ENCODE results near the gene TOR4A.

The TOR4A gene

DNA sequence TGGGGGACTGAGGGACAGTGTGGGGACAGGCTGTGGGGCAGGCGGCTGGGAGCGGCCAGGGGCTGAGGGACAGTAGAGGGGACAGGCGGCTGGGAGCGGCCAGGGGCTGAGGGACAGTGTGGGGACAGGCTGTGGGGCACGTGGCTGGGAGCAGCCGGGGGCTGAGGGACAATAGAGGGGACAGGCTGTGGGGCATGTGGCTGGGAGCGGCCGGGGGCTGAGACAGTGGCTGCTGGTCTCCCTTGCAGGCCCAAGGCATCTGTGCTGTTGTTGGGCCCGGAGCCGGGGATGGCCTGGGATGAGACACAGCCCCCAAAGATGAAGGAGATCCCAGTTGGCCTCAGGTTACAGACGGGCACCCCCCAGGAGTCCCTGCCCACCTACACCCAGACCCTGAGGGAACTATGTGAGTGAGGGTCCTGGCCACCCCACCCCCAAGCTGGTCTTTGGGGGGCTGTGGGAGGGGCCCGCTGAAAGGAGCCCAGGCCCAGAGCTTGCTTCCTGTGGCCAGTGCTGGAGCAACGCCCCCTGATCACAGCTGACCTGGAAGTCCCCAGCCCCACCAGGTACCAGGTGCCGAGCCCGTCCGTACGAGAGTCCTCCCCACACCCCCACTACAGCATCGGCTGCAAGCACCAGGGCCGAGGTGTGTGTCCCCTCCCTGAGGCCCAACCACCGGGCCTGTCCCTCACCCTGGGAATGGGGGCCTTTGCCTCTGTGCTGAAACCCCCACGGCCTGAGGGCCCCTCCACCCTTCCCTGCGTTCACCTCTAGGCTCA is 25.8 kb upstream of the TOR4A start:
- TF ChIP-seq, protein P1, sequence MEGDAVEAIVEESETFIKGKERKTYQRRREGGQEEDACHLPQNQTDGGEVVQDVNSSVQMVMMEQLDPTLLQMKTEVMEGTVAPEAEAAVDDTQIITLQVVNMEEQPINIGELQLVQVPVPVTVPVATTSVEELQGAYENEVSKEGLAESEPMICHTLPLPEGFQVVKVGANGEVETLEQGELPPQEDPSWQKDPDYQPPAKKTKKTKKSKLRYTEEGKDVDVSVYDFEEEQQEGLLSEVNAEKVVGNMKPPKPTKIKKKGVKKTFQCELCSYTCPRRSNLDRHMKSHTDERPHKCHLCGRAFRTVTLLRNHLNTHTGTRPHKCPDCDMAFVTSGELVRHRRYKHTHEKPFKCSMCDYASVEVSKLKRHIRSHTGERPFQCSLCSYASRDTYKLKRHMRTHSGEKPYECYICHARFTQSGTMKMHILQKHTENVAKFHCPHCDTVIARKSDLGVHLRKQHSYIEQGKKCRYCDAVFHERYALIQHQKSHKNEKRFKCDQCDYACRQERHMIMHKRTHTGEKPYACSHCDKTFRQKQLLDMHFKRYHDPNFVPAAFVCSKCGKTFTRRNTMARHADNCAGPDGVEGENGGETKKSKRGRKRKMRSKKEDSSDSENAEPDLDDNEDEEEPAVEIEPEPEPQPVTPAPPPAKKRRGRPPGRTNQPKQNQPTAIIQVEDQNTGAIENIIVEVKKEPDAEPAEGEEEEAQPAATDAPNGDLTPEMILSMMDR (IDR thresholded peaks at IDR 0.05; ENCODE audit: low read depth, low read length): no peak
- H3K4me3 ChIP-seq (replicated peaks in 1 of 2; ENCODE audit: low read depth in 2 of 2, low read length in 2 of 2): no peak overlapping the region

DNA sequence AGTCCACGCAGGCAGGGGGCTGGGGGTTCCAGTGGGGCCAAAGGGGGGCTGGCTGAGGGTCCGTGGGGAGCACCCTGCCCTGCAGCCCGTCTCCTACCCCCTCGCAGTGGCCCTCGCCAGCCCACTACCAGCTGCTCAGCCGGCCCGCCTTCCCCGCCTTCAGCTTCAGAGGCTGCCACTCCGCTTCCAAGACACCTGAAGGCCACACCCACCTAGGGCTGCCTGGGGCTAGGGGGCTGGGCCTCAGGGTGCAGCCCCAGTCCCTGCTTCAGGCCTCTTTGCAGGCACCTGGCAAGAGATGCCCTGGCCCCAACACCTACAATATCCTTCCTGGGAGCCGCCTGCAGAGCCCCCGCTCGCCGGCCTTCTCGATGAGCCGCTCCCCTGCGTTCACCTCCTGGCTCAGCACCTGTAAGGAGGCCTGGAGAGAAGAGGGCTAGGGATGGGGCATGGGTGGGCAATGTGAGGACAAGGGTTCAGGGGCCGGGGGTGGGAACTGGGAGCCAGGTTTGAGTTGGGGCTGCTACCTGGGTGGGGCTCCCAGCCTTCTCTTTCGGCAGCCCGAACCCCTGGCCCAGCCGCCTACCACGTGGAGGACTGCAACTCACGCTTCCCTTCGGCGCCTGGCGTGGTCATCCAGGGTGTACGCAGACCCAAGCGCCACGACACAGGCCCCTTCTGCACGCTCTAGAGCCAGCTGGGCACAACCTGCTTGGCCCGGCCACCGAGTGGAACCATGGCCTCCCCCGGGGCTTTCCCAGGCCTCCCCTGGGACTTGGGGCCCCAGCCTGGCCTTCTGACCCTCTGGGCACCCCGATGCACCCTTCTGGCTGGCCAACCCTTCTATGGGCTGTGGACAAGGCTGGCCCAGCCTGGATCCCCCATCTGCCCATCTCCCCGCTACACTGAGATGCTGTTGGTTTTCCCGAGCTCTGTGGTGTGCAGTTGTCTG is 24.7 kb upstream of the TOR4A start:
- H3K4me3 ChIP-seq (replicated peaks in 1 of 2; ENCODE audit: low read depth in 2 of 2, low read length in 2 of 2): no peak overlapping the region
- no peak for DNase-seq (ENCODE audit: low read depth in 2 of 2)
- TF ChIP-seq, protein P1 (IDR thresholded peaks at IDR 0.05; ENCODE audit: low read depth, low read length): no peak

More for the DNA sequence above, 25.8 kb upstream of the TOR4A start:
- DNase-seq (ENCODE audit: low read depth in 2 of 2): no peak

DNA sequence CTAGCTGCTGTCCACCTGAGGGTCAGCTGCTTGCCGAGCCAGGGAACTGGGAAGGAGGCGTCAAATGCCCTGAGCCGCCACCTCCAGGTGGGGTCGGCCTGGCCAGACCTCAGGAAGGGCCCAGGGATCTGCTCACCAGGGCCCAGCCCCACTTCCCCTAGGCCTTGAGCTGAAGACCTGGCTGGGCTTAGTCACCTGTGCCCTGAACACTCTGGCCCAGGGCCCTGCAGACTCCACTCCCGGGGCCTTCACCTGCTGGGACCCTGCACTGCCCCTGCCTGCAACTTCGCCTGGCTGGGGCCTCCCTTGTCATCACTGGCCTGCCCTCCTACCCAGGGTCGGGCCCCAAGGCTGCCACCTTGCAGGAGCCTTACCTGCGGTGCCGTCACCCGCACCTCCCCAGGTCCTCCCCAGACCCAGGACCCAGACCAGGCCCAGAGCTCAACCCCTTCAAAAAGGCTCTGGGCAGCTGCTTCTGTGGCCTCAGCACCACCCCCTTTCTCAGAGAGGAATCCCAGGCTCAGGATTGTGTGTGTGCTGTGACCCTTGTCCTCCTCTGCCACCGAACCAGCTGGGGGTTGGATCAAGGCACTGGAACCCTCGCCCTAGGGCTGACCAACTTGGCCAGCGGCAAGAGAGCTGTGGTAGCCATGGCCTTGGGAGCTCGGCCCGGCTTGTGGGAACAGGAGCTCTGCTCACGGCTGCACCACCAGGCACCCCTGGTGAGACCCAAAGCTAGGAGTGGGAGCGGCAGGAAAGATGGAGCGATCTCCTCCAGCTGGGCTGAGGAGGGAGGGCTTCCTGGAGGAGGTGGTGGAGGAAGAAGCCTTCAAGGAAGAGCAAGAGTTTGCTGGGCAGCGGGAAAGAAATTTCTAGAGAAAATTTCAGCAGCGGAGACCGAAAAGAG is 23.6 kb upstream of the TOR4A start:
- H3K4me3 ChIP-seq (replicated peaks in 1 of 2; ENCODE audit: low read depth in 2 of 2, low read length in 2 of 2): peak overlapping the region; percentile 70 to 76
- TF ChIP-seq, protein P1 (IDR thresholded peaks at IDR 0.05; ENCODE audit: low read depth, low read length): no peak
- DNase-seq (ENCODE audit: low read depth in 2 of 2): peak in 1 of 2 donors; percentile 22

DNA sequence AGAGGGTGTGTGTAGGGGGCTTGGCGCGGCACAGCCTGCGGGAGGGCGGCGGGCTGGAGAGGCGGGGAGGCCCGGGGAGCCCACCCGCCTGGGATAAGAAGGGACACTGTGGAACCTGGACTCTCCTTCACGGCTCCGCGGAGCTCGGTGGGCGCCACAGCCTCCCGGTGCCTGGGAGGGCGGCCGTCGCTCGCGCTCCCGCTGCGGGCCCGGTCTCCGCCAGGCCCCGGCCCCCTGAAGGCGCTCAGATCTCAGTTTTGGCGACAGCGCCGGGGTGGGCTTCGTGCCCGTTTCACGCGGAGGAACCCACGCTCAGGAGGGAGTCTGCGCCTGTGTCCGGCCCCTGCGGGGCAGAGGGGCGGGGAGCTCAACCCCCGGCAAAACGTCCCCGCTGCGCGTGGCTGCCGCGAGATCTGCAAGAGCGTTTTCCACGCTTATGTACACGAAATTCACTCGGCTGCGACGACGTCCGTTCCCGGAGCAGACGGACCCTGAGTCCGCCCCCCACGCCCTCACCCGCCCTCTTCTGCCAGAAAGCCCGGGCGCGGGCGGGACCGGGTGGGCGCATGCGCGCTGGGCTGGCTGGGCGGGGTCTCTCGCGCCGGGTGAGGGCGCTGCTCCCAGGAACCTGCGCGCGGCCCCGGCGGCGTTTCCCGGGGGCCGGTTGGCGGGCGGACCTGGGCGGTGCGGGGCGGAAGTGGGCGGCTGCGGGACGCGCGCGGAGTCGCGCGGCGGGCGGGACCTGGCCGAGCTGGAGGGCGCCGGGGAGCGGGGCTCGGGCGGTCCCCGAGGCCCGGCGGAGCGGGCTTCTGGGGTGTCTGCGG is 22.7 kb upstream of the TOR4A start, which contains the start of gene NELFB:
Gene NELFB (plus strand): TSS at position 704 of the 824 bp plus-strand sequence.
- peak within 1 kb of the TSS; percentile 87 to 92 for H3K4me3 ChIP-seq (replicated peaks in 1 of 2; ENCODE audit: low read depth in 2 of 2, low read length in 2 of 2)
- peak; percentile 84 to 92 for DNase-seq (ENCODE audit: low read depth in 2 of 2)
- TF ChIP-seq, protein P1 (IDR thresholded peaks at IDR 0.05; ENCODE audit: low read depth, low read length): no peak

DNA sequence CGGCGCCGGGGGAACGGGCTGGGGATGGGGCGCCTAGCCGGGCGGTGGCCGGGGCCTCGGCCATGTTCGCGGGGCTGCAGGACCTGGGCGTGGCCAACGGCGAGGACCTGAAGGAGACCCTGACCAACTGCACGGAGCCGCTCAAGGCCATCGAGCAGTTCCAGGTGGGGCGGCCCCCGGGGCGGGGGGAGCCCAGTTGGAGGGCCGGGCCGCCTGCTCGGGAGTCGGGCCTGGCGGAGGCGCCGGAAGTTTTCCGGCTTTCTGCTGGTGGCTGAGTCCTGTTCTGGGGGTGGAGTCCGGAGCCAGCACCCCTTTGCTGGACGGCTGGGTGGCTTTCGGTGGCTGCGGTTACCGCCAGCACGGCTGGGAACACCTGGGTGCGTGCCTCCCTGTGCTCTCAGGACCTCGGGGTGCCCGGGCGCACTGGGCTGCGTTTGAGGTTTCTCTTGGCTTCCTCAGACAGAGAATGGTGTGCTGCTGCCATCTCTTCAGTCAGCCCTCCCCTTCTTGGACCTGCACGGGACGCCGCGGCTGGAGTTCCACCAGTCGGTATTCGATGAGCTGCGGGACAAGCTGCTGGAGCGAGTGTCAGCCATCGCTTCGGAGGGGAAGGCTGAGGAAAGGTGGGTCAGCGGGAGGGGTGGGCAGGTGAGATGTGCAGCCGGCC is 21.9 kb upstream of the TOR4A start:
- peak; percentile 43 to 45 for DNase-seq (ENCODE audit: low read depth in 2 of 2)
- TF ChIP-seq, protein P1 (IDR thresholded peaks at IDR 0.05; ENCODE audit: low read depth, low read length): no peak
- H3K4me3 ChIP-seq (replicated peaks in 1 of 2; ENCODE audit: low read depth in 2 of 2, low read length in 2 of 2): peak overlapping the region; percentile 87 to 92
